HepG2 (cell line): ENCODE results near the gene SMC1B. TPM values are rescaled to one million over a fixed set of nuclear protein-coding genes. Genes with fewer than 3 reads are reported as not detected.

Experiments used
- ADNP ChIP-seq: sonication (generic); formaldehyde crosslinking; IDR thresholded peaks from 2 replicates; pipeline ENCODE4 v1.4.0; 2020; ENCODE audit warnings: missing genetic modification reagents
- CAMTA2 ChIP-seq: sonication (generic); formaldehyde crosslinking; IDR thresholded peaks from 2 replicates; pipeline ENCODE4 v1.4.0; 2020; ENCODE audit warnings: mild to moderate bottlenecking, missing genetic modification reagents, borderline replicate concordance
- CBX1 ChIP-seq: IDR thresholded peaks from one replicate; pipeline ENCODE4 v1.6.1; 2016; ENCODE audit warnings: antibody characterized with exemption, low read depth
- DMAP1 ChIP-seq: IDR thresholded peaks from 2 replicates; pipeline ENCODE4 v1.6.1; 2016
- EP300 ChIP-seq, 3 experiments: sonication (generic) in 1 of 3; formaldehyde crosslinking in 1 of 3; IDR thresholded peaks; 2 replicates each; pipeline versions ENCODE4 v1.5.1 to v1.6.1; 2011 to 2020; ENCODE audit warnings: low read depth in 2 of 3, low read length in 2 of 3, borderline replicate concordance in 1 of 3, improper control_type of control experiment in 1 of 3, mild to moderate bottlenecking in 1 of 3, missing genetic modification reagents in 1 of 3, moderate library complexity in 1 of 3
- FOXA3 ChIP-seq: IDR thresholded peaks from 2 replicates; pipeline ENCODE4 v1.6.1; 2016; ENCODE audit warnings: missing genetic modification reagents, missing compliant biosample characterization
- HNF4A ChIP-seq: sonication (generic); formaldehyde crosslinking; IDR thresholded peaks from 2 replicates; pipeline ENCODE4 v1.4.0; 2020; ENCODE audit warnings: missing genetic modification reagents
- HOXA7 ChIP-seq: sonication (generic); formaldehyde crosslinking; IDR thresholded peaks from 2 replicates; pipeline ENCODE4 v1.8.1; 2022; ENCODE audit warnings: mild to moderate bottlenecking, missing genetic modification reagents, moderate library complexity
- MZF1 ChIP-seq: sonication (generic); formaldehyde crosslinking; IDR thresholded peaks from 2 replicates; pipeline ENCODE4 v1.8.1; 2023; ENCODE audit warnings: mild to moderate bottlenecking, missing genetic modification reagents, borderline replicate concordance
- NCOA5 ChIP-seq: sonication (generic); formaldehyde crosslinking; IDR thresholded peaks from 2 replicates; pipeline ENCODE4 v1.4.0; 2020; ENCODE audit warnings: missing genetic modification reagents
- NR1H2 ChIP-seq: sonication (generic); formaldehyde crosslinking; IDR thresholded peaks from 2 replicates; pipeline ENCODE4 v1.8.1; 2022; ENCODE audit warnings: low read depth, missing genetic modification reagents, borderline replicate concordance
- SETDB1 ChIP-seq: sonication (generic); formaldehyde crosslinking; IDR thresholded peaks from 2 replicates; pipeline ENCODE4 v1.5.1; 2020; ENCODE audit warnings: missing genetic modification reagents, mild to moderate bottlenecking, borderline replicate concordance
- SMARCC2 ChIP-seq: fragments of 450-650 bp; IDR thresholded peaks from 2 replicates; pipeline ENCODE4 v1.6.1; 2017; ENCODE audit warnings: antibody characterized with exemption, mild to moderate bottlenecking
- YY1 ChIP-seq: IDR thresholded peaks from 2 replicates; pipeline ENCODE4 v1.6.1; 2011; ENCODE audit warnings: low read length, low read depth, moderate library complexity, mild to moderate bottlenecking; ENCODE audit not compliant: insufficient read depth, insufficient replicate concordance
- ZNF230 ChIP-seq: sonication (generic); formaldehyde crosslinking; IDR thresholded peaks from 2 replicates; pipeline ENCODE4 v1.4.0; 2020; ENCODE audit warnings: mild to moderate bottlenecking, missing genetic modification reagents
- ZNF253 ChIP-seq: sonication (generic); formaldehyde crosslinking; IDR thresholded peaks from 2 replicates; pipeline ENCODE4 v1.8.0; 2022; ENCODE audit warnings: mild to moderate bottlenecking, missing genetic modification reagents, borderline replicate concordance
- ZNF343 ChIP-seq: sonication (generic); formaldehyde crosslinking; IDR thresholded peaks from 2 replicates; pipeline ENCODE4 v1.4.0; 2020; ENCODE audit warnings: mild to moderate bottlenecking, missing genetic modification reagents
- ZNF484 ChIP-seq: sonication (generic); formaldehyde crosslinking; IDR thresholded peaks from 2 replicates; pipeline ENCODE4 v1.5.1; 2020; ENCODE audit warnings: mild to moderate bottlenecking, low read depth, missing genetic modification reagents, borderline replicate concordance
- ZNF510 ChIP-seq: sonication (generic); formaldehyde crosslinking; IDR thresholded peaks from 2 replicates; pipeline ENCODE4 v1.4.0; 2020; ENCODE audit warnings: low read depth, mild to moderate bottlenecking, missing genetic modification reagents
- ZNF549 ChIP-seq: sonication (generic); formaldehyde crosslinking; IDR thresholded peaks from 2 replicates; pipeline ENCODE4 v1.5.0; 2020; ENCODE audit warnings: missing genetic modification reagents
- ZNF737 ChIP-seq: sonication (generic); formaldehyde crosslinking; IDR thresholded peaks from 2 replicates; pipeline ENCODE4 v1.5.0; 2020; ENCODE audit warnings: missing genetic modification reagents, mild to moderate bottlenecking, borderline replicate concordance
- polyA plus RNA-seq, 8 experiments: library from polyadenylated mRNA; depleted of rRNA in 3 of 8; stranded (reverse) in 7 of 8; unstranded in 1 of 8; fragments of >200 nt; fragmentation: Illumina TruSeq in 4 of 8; extraction: Trizol in 4 of 8; gene quantifications; 2 replicates each; pipeline versions ENCODE4 v1.2.1 to v1.2.3, GENCODE V29; 2011 to 2016; ENCODE audit warnings: low read depth in 4 of 8, missing spikeins in 1 of 8, mixed read lengths in 1 of 8; ENCODE audit not compliant: insufficient read depth in 1 of 8
- total RNA-seq, 5 experiments: library from RNA; depleted of rRNA; stranded (reverse); fragments of >200 nt; fragmentation: Illumina TruSeq; extraction: Trizol; gene quantifications; 2 replicates each; pipeline ENCODE4 v1.2.3, GENCODE V29; 2016; ENCODE audit warnings: low read depth in 1 of 5
- TF ChIP-seq, protein P1 (sequence below): sonication (generic); formaldehyde crosslinking; IDR thresholded peaks from 2 replicates; pipeline ENCODE4 v1.9.0; 2021; ENCODE audit warnings: missing genetic modification reagents, mild to moderate bottlenecking, borderline replicate concordance
- TF ChIP-seq, protein P2 (sequence below): sonication (generic); formaldehyde crosslinking; IDR thresholded peaks from 2 replicates; pipeline ENCODE4 v1.5.0; 2020; ENCODE audit warnings: mild to moderate bottlenecking, missing genetic modification reagents
- TF ChIP-seq, protein P3 (sequence below): sonication (generic); formaldehyde crosslinking; IDR thresholded peaks from 2 replicates; pipeline ENCODE4 v1.5.0; 2020; ENCODE audit warnings: missing genetic modification reagents
- TF ChIP-seq, protein P4 (sequence below): sonication (generic); formaldehyde crosslinking; IDR thresholded peaks from 2 replicates; pipeline ENCODE4 v1.5.1; 2020; ENCODE audit warnings: mild to moderate bottlenecking, missing genetic modification reagents, moderate library complexity

The SMC1B gene
- total and polyA plus RNA-seq, 2 of the 13 experiments (the other 11 are each of a cell fraction or from before 2014, with no cell fraction given) = not detected

DNA sequence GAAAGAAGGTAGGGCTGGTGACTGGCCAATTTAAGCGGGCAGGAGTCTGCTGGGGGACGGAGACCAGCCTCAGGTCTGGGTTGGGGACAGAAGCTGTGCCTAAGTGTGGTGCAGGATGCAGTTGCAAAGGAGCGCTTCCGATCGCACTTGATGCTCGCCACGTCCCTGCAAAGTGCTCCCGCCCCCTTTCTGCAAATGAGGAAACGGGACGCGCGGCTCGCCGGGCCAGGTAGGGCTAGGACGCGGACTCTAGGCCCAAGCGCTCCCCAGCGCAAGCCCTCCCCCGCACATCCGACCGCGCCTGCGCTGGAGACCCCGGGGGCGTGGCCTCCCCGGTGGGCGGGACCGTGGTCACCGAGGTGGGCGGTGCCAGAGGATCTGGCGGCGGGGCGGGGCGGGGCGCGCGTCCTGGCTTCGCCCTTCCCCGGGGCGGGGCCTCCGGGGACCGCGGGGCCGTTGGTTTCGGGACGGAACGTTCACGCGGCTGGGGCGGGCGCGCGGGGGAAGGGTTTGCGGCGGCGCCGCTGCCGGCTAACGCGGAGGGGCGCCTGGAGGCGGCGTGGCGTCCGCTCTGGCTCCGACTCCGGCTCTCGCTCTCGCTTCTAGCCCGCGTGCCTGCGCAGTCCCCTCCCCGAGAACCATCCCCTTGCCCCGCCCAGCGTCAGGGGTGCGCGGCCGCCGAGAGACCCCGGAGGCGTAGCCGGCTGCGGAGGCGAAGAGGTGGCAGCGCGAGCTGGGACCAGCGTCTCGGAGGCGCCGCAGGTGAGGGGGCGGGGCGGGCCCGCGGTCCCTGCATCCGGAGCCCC, 103.8 kb downstream of the SMC1B start, which contains the start of gene FAM118A (continued):
- TF ChIP-seq, protein P1, sequence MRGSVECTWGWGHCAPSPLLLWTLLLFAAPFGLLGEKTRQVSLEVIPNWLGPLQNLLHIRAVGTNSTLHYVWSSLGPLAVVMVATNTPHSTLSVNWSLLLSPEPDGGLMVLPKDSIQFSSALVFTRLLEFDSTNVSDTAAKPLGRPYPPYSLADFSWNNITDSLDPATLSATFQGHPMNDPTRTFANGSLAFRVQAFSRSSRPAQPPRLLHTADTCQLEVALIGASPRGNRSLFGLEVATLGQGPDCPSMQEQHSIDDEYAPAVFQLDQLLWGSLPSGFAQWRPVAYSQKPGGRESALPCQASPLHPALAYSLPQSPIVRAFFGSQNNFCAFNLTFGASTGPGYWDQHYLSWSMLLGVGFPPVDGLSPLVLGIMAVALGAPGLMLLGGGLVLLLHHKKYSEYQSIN (CRISPR knock-in tag) = no peak
- no peak for TF ChIP-seq ADNP
- peak; percentile 79 for TF ChIP-seq YY1
- TF ChIP-seq ZNF737 (CRISPR knock-in tag) = no peak
- no peak for TF ChIP-seq NCOA5 (CRISPR knock-in tag)
- 0 out of 2 replicates have a peak, but pooled peaks have one; percentile 22 for TF ChIP-seq HNF4A (CRISPR knock-in tag)
- TF ChIP-seq ZNF230 (CRISPR knock-in tag) = no peak
- TF ChIP-seq CBX1 = peak; percentile 58
- no peak for TF ChIP-seq ZNF343 (CRISPR knock-in tag)
- no peak; a peak in 1 of 4 replicates for TF ChIP-seq EP300 (IDR thresholded peaks at IDR 0.05; ENCODE audit: low read depth in 2 of 2, low read length in 2 of 2)
- TF ChIP-seq EP300 (CRISPR knock-in tag; IDR thresholded peaks at IDR 0.05; ENCODE audit: borderline replicate concordance) = no peak
- TF ChIP-seq HOXA7 (CRISPR knock-in tag) = no peak
- TF ChIP-seq, protein P2, sequence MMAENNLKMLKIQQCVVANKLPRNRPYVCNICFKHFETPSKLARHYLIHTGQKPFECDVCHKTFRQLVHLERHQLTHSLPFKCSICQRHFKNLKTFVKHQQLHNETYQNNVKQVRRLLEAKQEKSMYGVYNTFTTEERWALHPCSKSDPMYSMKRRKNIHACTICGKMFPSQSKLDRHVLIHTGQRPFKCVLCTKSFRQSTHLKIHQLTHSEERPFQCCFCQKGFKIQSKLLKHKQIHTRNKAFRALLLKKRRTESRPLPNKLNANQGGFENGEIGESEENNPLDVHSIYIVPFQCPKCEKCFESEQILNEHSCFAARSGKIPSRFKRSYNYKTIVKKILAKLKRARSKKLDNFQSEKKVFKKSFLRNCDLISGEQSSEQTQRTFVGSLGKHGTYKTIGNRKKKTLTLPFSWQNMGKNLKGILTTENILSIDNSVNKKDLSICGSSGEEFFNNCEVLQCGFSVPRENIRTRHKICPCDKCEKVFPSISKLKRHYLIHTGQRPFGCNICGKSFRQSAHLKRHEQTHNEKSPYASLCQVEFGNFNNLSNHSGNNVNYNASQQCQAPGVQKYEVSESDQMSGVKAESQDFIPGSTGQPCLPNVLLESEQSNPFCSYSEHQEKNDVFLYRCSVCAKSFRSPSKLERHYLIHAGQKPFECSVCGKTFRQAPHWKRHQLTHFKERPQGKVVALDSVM (CRISPR knock-in tag) = peak; percentile 40; the same call in 1 of the 2 replicates
- 0 out of 2 replicates have a peak, but pooled peaks have one; percentile 8 for TF ChIP-seq ZNF253 (CRISPR knock-in tag)
- TF ChIP-seq ZNF549 (CRISPR knock-in tag) = 0 out of 2 replicates have a peak, but pooled peaks have one; percentile 48
- TF ChIP-seq, protein P3, sequence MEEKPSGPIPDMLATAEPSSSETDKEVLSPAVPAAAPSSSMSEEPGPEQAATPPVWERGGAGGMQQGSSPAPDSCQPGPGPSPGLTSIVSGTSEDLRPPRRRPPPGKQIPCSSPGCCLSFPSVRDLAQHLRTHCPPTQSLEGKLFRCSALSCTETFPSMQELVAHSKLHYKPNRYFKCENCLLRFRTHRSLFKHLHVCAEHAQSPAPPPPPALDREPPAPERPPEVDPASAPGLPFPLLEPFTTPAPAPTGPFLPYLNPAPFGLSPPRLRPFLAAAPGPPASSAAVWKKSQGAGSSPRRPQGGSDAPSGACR (CRISPR knock-in tag) = peak; percentile 10; the same call in 1 of the 2 replicates
- TF ChIP-seq, protein P4, sequence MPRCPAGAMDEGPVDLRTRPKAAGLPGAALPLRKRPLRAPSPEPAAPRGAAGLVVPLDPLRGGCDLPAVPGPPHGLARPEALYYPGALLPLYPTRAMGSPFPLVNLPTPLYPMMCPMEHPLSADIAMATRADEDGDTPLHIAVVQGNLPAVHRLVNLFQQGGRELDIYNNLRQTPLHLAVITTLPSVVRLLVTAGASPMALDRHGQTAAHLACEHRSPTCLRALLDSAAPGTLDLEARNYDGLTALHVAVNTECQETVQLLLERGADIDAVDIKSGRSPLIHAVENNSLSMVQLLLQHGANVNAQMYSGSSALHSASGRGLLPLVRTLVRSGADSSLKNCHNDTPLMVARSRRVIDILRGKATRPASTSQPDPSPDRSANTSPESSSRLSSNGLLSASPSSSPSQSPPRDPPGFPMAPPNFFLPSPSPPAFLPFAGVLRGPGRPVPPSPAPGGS = no peak
- TF ChIP-seq ZNF484 (CRISPR knock-in tag) = no peak
- 0 out of 2 replicates have a peak, but pooled peaks have one; percentile 27 for TF ChIP-seq CAMTA2 (CRISPR knock-in tag)
- peak; percentile 32 for TF ChIP-seq DMAP1 (CRISPR knock-in tag)
- TF ChIP-seq NR1H2 (CRISPR knock-in tag) = no peak
- TF ChIP-seq FOXA3 (CRISPR knock-in tag) = no peak; the same call in none of the 2 replicates
- no peak for TF ChIP-seq SMARCC2
- no peak for TF ChIP-seq SETDB1 (CRISPR knock-in tag)
- TF ChIP-seq MZF1 (CRISPR knock-in tag) = no peak
- no peak; the same call in 1 of the 2 replicates for TF ChIP-seq ZNF510 (CRISPR knock-in tag)
